ENCODE results near the gene PEDS1.
"Not testable (repeated sequence)": the region's sequence is repeated elsewhere in the genome, so short reads cannot be mapped to it uniquely, and the experiment has no call there.

Gene PEDS1

DNA sequence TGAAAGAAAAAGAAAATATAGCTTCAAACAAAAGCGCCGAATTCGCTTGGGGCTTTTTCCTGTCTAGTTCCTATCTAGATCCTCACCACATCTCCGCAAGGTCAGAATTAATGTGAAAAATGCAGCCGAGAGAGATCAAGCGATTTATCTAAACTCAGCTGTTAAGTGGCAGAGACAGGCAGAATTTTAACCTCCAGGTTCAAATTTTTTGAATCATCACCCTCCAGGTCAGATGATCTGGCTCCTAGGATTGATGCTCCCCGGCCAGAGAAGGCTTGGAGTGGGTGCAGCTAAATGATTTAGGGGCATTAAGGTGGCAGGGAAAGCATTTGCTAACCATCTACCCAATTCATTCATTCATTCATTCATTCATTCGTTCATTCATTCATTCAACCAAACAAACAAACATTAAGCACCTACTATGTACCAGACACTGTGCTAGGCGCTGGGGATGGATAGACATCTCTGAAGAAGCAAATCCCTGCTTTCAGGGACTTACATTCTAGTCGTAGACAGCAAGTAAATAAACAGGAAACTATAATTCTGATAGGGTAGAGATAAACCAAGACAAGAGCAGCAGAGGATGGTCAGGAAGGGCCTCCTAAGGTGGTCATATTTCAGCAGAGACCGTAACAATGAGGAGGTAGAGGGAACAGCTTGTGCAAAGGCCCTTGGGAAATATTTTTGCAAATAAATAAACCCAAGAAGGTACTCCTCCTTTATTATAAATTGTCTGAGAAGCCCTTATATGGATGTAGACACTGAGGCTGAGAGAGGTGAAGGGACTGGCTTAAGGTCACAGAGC lies 39.9 kb downstream of the PEDS1 start:
- Histone ChIP-seq H3K4me1 (ENCODE audit: insufficient read depth, low read length) (peaks cover 15% of the 10 kb centered on the region), H3K9me3 (ENCODE audit: insufficient read depth, low read depth, low read length) (no peaks in the 10 kb centered on the region), H3K9ac (ENCODE audit: low read depth, low read length) (peak overlapping the region; percentile 96), H3K36me3 (ENCODE audit: insufficient read depth, low read depth, low read length) (peaks cover 10% of the 10 kb centered on the region; the same call in 1 of the 2 replicates), H3K27me3 (ENCODE audit: insufficient read depth, low read length) (no peaks in the 10 kb centered on the region), H3K4me3 (ENCODE audit: low read length) (peak overlapping the region; percentile 91), H3K27ac (ENCODE audit: low read length) (peak overlapping the region; percentile 99)

DNA sequence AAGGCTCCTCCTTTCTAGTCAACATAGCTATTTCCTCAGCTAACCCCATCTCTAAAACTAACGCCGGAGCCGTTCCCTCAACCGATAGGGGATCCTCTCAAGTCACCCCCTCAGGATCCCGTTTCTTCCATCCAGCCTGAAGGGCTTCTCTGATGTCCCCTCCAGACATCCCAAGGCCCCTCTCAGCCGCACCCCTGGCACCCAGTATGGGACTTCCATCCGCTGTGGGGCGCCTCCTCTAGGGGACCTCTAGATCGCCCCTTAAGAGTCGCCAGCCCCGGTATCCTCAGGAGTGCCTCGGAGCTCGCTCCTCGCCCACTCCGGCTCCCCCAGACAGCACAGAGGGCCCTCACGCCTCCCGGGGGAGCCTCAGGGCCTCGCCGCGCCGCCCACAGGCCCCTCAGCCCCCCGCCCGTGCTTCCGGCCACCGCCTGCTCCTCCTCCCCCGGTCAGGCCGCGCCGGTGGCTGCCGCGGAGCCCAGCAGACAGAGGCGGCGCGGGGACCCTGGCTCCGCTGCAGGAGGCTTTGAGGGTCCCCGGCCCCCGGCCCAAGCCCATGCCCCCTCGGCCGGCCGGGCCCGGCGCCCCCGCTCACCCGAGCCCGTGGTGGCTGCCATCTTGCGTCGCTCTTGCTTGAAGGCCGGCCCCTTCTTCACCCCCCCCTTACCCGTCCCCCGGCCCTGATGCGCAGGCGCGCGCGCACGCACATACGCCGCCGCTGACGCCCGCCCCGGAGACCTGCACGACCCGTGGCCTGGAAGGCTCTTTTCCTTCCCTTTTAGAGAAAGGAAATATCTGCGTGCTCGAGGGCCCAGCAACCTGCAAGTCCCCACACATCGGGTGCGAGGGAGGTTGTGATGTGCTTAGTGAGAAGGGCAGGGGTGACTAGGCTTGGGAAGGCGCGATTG lies 40.8 kb downstream of the PEDS1 start, which contains the start of gene UBE2V1:
UBE2V1 (minus strand) TSS at position 639 of the 908 bp plus-strand sequence; CDS start at position 617, 22 bp downstream.
- peak within 1 kb of the TSS; percentile 99 for H3K27ac ChIP-seq (ENCODE audit: low read length)
- H3K27me3 ChIP-seq (ENCODE audit: insufficient read depth, low read length) = no peaks in the 10 kb centered on the region
- peaks cover 19% of the 10 kb centered on the region for H3K4me1 ChIP-seq (ENCODE audit: insufficient read depth, low read length)
- H3K9ac ChIP-seq (ENCODE audit: low read depth, low read length) = peak within 1 kb of the TSS; percentile 96
- H3K4me3 ChIP-seq (ENCODE audit: low read length) = peak within 1 kb of the TSS; percentile 91
- peaks cover 19% of the 10 kb centered on the region; the same call in 1 of the 2 replicates for H3K36me3 ChIP-seq (ENCODE audit: insufficient read depth, low read depth, low read length)
- H3K9me3 ChIP-seq (ENCODE audit: insufficient read depth, low read depth, low read length) = no peaks in the 10 kb centered on the region

DNA sequence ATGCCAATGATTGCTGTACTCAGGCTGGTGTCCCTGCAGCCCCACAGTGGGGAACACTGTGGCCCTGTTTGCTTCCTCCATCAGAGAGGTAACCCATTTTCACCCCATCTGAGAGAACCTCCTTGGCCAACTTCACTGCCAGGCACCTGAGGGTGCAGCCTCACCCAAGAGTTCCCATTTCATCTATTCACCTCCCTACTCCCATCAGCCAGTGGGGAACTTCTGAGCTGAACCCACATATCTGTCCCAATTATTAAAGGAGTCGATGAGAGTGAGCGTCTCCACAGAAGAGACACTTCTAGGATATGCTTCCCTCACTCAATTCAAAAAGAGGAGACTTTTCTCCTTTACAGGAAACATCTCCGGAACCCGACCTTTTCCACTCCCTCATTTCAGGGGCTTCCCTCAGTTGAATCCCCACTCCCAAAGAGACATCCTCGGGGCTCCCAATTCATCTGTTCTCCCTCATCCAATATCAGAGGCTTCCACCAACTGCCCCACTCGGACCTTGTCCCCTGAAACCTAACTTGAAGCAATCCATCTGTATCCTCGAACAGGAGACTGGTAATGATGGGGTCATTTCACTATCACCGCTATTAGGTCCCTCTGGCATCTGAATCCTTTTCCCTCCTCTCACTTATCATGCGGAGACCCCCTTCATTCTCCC lies 41.6 kb downstream of the PEDS1 start:
- Histone ChIP-seq H3K36me3 (ENCODE audit: insufficient read depth, low read depth, low read length) (peaks cover 23% of the 10 kb centered on the region; the same call in 1 of the 2 replicates), H3K4me3 (ENCODE audit: low read length) (peak overlapping the region; percentile 91)

DNA sequence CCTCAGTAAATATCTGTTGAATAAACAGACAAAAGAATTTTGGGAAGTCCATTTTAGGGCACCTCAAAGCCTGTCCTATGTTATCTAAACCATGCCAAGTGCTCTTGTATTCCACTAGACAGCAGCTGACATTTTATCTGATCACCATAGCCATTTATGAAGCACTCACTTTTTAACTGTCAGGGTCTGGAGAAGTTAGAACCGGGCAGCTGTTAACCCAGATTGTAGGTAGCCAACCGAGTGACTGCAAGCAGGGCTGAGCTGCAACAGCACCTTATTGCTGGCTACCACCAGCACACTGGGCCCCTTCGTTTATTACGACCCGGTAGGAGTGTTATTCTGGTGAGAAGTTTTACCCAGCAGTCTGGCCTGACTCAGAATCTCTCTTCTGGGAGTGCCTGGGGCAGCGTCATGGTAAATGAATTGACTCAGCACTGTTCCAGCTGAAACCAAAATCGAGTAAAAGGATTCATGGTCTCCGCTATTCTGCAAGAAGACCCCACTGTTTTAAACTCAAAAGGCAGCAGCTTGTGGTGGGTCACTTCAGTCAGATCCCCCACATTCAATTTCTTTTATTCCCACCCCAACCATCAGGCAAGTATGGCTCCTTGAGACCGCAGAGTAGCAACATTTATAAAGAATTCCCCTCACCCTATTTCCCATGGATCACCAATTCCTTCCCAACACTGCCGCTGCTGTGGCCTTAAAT lies 42.2 kb downstream of the PEDS1 start:
- Histone ChIP-seq H3K4me3 (ENCODE audit: low read length) (peak overlapping the region; percentile 91), H3K36me3 (ENCODE audit: insufficient read depth, low read depth, low read length) (peaks cover 23% of the 10 kb centered on the region; the same call in 1 of the 2 replicates), H3K27me3 (ENCODE audit: insufficient read depth, low read length) (no peaks in the 10 kb centered on the region), H3K27ac (ENCODE audit: low read length) (no peak overlapping the region), H3K9me3 (ENCODE audit: insufficient read depth, low read depth, low read length) (no peaks in the 10 kb centered on the region), H3K4me1 (ENCODE audit: insufficient read depth, low read length) (peaks cover 20% of the 10 kb centered on the region), H3K9ac (ENCODE audit: low read depth, low read length) (peak overlapping the region; percentile 96; the same call in 1 of the 2 replicates)

More for the DNA sequence above, 41.6 kb downstream of the PEDS1 start:
- H3K27ac ChIP-seq (ENCODE audit: low read length) = peak overlapping the region; percentile 99
- peaks cover 20% of the 10 kb centered on the region for H3K4me1 ChIP-seq (ENCODE audit: insufficient read depth, low read length)
- H3K9me3 ChIP-seq (ENCODE audit: insufficient read depth, low read depth, low read length) = no peaks in the 10 kb centered on the region
- no peaks in the 10 kb centered on the region for H3K27me3 ChIP-seq (ENCODE audit: insufficient read depth, low read length)
- H3K9ac ChIP-seq (ENCODE audit: low read depth, low read length) = peak overlapping the region; percentile 96

DNA sequence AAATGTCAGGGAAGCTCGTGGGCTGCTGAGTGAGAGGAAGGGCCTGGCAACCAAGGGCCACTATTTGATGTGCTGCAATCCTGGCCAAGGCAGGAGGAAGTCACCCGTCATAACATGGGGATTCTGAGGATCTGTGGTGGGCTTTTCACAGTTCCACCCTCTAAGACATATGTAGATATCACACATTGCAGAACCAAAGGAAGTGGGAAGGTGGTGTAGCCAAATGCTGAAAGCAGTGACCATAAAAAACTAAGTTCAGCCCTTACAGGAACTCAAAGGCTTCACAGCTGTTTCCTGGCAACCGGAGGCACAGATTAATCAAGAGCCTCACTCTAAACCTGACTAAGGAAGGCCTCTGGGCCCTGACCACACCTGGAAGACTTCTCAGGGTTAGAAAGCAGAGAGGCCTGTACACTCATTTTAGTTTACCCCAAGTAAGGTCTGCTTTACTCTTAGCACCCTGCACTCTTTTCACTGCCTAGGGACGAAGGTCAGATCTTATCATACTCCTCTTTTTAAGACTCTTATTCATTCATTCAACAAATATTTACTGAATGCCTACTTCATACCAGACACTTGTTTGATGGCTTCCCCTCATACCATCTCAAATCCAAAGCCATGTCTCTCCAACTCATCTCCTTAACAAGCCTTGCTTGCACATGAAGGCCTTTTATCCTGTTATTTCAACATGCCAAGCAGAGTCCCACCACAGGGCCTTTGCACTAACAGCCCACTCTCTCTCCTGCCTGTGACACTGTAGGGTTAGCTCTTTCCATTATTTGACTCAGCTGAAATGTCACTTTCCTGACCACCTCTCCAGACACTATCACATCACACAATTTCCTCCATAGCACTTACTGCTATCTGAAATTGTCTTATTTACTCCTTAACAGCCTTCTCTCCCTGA lies 43.1 kb downstream of the PEDS1 start:
- Histone ChIP-seq H3K27ac (ENCODE audit: low read length) (no peak overlapping the region), H3K4me3 (ENCODE audit: low read length) (no peak overlapping the region), H3K9ac (ENCODE audit: low read depth, low read length) (no peak overlapping the region), H3K27me3 (ENCODE audit: insufficient read depth, low read length) (no peaks in the 10 kb centered on the region), H3K9me3 (ENCODE audit: insufficient read depth, low read depth, low read length) (no peaks in the 10 kb centered on the region), H3K36me3 (ENCODE audit: insufficient read depth, low read depth, low read length) (peaks cover 23% of the 10 kb centered on the region; the same call in 1 of the 2 replicates), H3K4me1 (ENCODE audit: insufficient read depth, low read length) (peaks cover 20% of the 10 kb centered on the region)

DNA sequence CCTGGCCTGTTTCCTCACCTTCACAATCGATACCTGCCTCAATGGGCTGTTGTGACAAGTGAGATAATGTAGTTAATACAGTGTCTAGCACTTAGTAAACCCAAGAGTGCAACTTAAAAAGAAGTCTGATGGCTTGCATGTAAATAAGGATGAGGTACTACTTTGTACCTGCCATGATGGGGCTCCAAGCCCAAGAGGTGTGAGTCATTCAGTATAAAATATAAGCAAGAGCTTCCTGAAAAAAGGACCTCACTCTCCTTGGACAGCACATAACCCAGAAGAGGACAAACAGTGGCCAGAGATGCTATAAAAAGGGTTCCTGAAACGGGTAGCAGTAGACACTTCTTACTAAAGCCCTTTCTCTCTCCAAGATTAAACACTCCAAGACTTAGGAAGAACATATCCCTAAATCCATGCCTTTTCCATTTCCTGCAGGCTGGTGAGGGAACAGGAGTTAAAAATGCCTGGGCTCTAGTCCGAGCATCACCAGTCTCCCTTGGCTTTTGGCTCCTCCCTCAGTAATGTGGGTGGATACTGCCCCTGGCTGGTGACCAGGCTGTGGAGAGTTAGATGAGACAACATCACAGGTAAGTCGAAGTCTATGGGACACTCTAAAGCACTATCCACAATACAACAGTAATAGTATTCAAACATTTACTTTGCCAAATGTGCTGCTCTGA lies 44.8 kb downstream of the PEDS1 start:
- peaks cover 20% of the 10 kb centered on the region for H3K4me1 ChIP-seq (ENCODE audit: insufficient read depth, low read length)
- peaks cover 23% of the 10 kb centered on the region; the same call in 1 of the 2 replicates for H3K36me3 ChIP-seq (ENCODE audit: insufficient read depth, low read depth, low read length)
- no peak overlapping the region for H3K4me3 ChIP-seq (ENCODE audit: low read length)
- no peak overlapping the region for H3K9ac ChIP-seq (ENCODE audit: low read depth, low read length)
- H3K9me3 ChIP-seq (ENCODE audit: insufficient read depth, low read depth, low read length) = no peaks in the 10 kb centered on the region
- no peak overlapping the region for H3K27ac ChIP-seq (ENCODE audit: low read length)
- H3K27me3 ChIP-seq (ENCODE audit: insufficient read depth, low read length) = no peaks in the 10 kb centered on the region

- Histone ChIP-seq H3K4me1 (ENCODE audit: insufficient read depth, low read length) (peaks cover 20% of the 10 kb centered on the region), H3K27ac (ENCODE audit: low read length) (no peak overlapping the region)
Measured at GRCh38 chr20:50107796-50108331, 45.7 kb downstream of the PEDS1 start.

GRCh38 chr20:50107086-50107660 lies 46.4 kb downstream of the PEDS1 start:
- Histone ChIP-seq H3K9ac (ENCODE audit: low read depth, low read length) (no peak overlapping the region), H3K4me1 (ENCODE audit: insufficient read depth, low read length) (peaks cover 20% of the 10 kb centered on the region), H3K27ac (ENCODE audit: low read length) (no peak overlapping the region), H3K4me3 (ENCODE audit: low read length) (no peak overlapping the region), H3K27me3 (ENCODE audit: insufficient read depth, low read length) (no peaks in the 10 kb centered on the region), H3K9me3 (ENCODE audit: insufficient read depth, low read depth, low read length) (no peaks in the 10 kb centered on the region), H3K36me3 (ENCODE audit: insufficient read depth, low read depth, low read length) (peaks cover 23% of the 10 kb centered on the region; the same call in 1 of the 2 replicates)

More at GRCh38 chr20:50107796-50108331, 45.7 kb downstream of the PEDS1 start:
- H3K4me3 ChIP-seq (ENCODE audit: low read length) = no peak overlapping the region
- H3K9ac ChIP-seq (ENCODE audit: low read depth, low read length) = no peak overlapping the region
- peaks cover 23% of the 10 kb centered on the region; the same call in 1 of the 2 replicates for H3K36me3 ChIP-seq (ENCODE audit: insufficient read depth, low read depth, low read length)
- no peaks in the 10 kb centered on the region for H3K27me3 ChIP-seq (ENCODE audit: insufficient read depth, low read length)
- no peaks in the 10 kb centered on the region for H3K9me3 ChIP-seq (ENCODE audit: insufficient read depth, low read depth, low read length)

GRCh38 chr20:50106669-50107068 lies 46.9 kb downstream of the PEDS1 start:
- peaks cover 23% of the 10 kb centered on the region; the same call in 1 of the 2 replicates for H3K36me3 ChIP-seq (ENCODE audit: insufficient read depth, low read depth, low read length)
- H3K27me3 ChIP-seq (ENCODE audit: insufficient read depth, low read length); H3K27ac ChIP-seq (ENCODE audit: low read length); H3K9ac ChIP-seq (ENCODE audit: low read depth, low read length); H3K9me3 ChIP-seq (ENCODE audit: insufficient read depth, low read depth, low read length); H3K4me3 ChIP-seq (ENCODE audit: low read length): not testable (repeated sequence)
- peaks cover 20% of the 10 kb centered on the region for H3K4me1 ChIP-seq (ENCODE audit: insufficient read depth, low read length)
